Left colon (tissue), 2 donors: ENCODE measurements around the gene ETV7. TPM values are rescaled to one million over a fixed set of nuclear protein-coding genes. Genes with fewer than 3 reads are reported as not detected.
"Not testable (repeated sequence)": the region's sequence is repeated elsewhere in the genome, so short reads cannot be mapped to it uniquely, and the experiment has no call there.

ENCODE experiments used
- ATAC-seq: fragments of 200-7000 bp; cut with Tn5 transposase; one replicate; pipeline ENCODE4 v1.9.1; 2020; ENCODE audit warnings: mild to moderate bottlenecking, moderate library complexity
- DNase-seq, 2 donors: peaks; one replicate each; pipeline ENCODE4 v3.0.0-alpha.2; 2020
- intact Hi-C, 2 donors: fragments of 100-400 bp; cut with DNase I in 1 of 2; cut with micrococcal nuclease in 1 of 2; formaldehyde crosslinking; loops; one replicate each; pipeline versions ENCODE4 v1.11.2 to v1.14.0; 2022; cut with DNase I, micrococcal nuclease
- long read RNA-seq: library from polyadenylated mRNA; unstranded; transcript quantifications from one replicate; pipeline ENCODE4 v2.0.0, GENCODE V29; 2021
- total RNA-seq, 2 donors: library from RNA; stranded (reverse); fragmentation: NEBNext Ultra II Directional; extraction: Animal tissue kit (Norgen Biotek cat#: 25700); gene quantifications; one replicate each; pipeline ENCODE4 v1.2.1, GENCODE V29; 2021
- donor health status: DM: no; HTN: no; CAD: no.
- donor health status: DM: yes; HTN: yes; CAD: no.

Gene ETV7
- total RNA-seq, result 1 to 10 TPM; 3.6 to 8.9 TPM
- long read RNA-seq, transcript ETV7-202 (8 exons, 1,719 nt), result major isoform, 5 of 12 reads
- long read RNA-seq, partial matches to known transcripts, result 1 of 12 reads
- long read RNA-seq, other reads (novel, unspliced or antisense), result 0 of 12 reads

DNA sequence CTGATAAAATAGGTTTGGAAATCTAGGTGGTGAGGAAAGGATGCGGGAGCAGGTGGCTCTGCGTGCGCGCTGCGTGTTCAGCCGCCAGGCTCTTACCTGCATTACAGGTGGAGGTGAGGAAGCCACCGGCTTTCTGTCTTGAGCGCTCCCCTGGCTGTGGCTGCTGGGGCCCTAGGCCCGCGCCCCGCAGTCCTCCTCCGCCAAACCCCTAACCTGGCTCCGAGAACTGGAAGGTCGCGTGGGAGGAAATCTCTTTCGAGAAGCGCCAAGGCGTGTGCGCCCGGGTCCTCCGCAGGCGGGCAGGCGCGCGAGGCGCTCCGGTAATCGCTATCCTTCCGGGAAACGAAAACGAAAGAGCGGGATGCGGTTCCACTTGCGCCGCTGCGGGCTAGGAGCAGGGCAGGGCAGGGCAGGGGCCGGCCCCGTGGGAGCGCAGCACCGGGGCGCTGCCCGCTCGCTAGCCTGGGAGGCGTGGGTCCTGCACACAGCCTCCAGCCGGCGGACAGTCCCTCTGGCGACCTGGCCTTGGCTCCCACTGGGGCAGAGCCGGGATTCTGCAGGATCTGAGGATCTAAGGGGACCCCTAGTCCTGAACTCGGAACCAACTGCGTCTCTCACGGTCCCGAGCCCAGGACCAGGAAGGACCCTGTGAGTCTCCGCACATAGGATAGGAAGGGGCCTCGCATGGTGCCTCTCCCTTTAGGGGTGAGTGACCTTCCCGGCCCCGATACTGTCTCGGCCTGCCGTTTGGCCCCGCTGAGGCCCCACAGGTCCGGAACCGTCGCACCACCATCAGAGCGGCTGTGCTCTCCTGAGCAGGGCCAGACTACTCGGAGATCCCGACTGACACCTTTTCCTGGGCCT lies at the start of gene ETV7:
Gene ETV7, minus strand, starts transcription at position 230 of the 864 bp plus-strand sequence. Its CDS starts 128 bp downstream, at position 102.
- intact Hi-C loops, result no loop called here
- ATAC-seq (peak; percentile 87), DNase-seq (peak; percentile 66 to 67)

DNA sequence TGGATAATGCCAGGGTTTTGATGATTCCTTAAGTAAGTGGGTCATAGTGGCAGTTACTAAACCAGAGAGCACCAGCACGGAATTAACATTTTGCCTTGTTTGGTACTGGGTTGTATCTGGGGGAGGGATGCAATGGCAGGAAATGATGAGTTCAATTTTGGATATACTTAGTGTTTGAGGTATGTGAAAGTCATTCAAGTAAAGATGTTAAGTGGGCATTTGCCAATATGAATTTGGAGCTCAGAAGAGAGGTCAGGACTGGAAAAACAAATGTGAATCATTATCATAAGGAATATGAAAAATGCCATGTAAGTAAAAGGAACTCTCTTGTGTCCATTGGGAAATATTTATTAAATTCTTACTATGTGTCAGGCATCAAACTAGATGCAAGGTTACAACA lies 49.0 kb upstream of the ETV7 start:
- DNase-seq (no peak), ATAC-seq (no peak)
- intact Hi-C loops, result no loop called here

DNA sequence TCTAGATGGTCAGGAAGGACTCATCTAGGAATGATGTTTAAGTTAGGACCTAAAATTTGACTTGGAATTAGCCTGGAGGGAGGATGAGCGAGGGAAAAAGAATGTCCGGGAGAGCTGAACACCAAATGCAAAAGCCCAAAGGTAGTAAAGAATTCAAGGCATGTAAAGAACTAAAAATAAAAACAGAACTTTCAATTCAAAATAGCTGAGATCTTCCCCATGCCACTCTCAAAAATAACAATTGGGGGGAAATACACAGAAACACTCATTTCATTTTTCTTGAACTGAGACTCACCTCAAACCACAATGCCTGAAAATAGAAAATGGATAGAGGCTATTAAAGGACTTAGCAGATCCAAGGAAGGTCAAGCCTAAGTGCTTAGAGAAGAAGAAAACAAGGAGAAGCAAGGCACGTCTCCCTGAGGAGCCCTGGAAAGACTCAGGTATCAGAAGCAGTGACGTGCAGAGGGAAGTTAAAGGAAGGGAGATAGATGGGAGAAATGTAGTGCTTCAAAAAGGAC lies 44.7 kb upstream of the ETV7 start:
- DNase-seq (no peak), ATAC-seq (no peak)
- intact Hi-C loops, result no loop called here

DNA sequence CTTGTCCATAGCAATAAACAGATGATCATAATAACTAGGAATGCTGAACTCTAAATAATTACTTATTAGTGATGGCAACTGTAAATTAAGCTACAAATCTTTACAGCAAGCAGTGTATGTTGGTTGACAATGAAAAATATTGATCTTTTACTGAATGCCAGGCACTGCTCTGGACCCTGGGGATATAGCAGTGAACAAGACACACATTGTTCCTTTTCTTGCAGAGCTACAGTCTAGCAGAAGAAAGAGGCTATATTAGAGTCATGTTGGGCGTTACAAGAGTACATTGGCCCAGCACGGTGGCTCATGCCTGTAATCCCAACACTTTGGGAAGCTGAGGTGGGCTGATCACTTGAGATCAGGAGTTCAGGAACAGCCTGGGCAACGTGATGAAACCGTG lies 43.7 kb upstream of the ETV7 start:
- DNase-seq (no peak), ATAC-seq (no peak)
- intact Hi-C loops, result no loop called here

DNA sequence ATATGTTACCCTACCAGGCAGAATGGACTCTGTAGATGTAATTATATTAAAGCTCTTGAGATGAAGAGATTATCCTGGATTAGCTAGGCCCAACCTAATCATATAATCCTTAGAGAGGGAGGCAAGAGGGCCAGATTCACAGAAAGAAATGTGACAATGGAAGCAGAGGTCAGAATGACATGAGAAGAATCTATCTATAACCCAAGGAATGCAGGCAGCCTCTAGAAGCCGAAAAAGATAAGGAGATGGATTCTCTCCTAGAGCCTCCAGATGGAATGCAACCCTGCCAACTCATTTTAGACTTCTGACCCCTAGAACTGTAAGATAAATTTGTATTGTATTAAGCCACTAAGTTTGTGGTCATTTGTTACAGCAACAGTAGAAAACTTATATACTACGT lies 42.9 kb upstream of the ETV7 start:
- no peak for ATAC-seq
- no peak for DNase-seq
- intact Hi-C loops, result no loop called here

DNA sequence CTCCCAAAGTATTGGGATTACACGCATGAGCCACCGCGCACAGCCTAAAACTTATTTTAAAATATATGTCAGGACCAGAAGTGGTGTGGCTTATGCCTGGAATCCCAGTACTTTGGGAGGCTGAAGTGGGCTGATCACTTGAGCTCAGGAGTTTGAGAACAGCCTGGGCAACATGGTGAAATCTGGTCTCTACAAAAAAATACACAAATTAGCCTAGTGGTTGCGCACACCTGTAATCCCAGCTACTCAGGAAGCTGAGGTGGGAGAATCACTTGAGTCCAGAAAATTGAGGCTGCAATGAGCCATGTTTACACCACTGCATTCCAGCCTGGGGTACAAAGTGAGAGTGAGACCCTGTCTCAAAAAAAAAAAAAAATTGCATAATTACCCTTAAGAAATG lies 41.4 kb upstream of the ETV7 start:
- intact Hi-C loops, result no loop called here
- DNase-seq (no peak), ATAC-seq (no peak)

DNA sequence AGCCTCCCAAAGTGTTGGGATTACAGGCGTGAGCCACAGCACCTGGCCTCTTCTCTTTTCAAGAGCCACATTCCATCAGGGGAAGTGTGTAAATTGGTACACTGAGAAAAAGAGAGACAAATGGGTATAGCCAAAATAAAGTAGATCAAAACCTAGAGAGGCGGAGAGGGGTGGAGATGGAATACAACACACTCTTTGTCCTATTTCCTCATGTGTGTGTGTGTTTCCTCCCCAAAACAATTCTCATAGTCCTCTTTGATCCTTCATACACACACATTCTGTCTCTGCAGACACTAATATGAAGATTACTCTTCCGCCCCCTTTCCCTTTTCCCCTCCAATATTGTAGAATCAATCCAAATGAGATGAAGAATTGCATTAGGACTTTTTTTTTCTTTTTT lies 39.2 kb upstream of the ETV7 start:
- DNase-seq, result no peak
- intact Hi-C loops, result no loop called here
- ATAC-seq, result no peak

DNA sequence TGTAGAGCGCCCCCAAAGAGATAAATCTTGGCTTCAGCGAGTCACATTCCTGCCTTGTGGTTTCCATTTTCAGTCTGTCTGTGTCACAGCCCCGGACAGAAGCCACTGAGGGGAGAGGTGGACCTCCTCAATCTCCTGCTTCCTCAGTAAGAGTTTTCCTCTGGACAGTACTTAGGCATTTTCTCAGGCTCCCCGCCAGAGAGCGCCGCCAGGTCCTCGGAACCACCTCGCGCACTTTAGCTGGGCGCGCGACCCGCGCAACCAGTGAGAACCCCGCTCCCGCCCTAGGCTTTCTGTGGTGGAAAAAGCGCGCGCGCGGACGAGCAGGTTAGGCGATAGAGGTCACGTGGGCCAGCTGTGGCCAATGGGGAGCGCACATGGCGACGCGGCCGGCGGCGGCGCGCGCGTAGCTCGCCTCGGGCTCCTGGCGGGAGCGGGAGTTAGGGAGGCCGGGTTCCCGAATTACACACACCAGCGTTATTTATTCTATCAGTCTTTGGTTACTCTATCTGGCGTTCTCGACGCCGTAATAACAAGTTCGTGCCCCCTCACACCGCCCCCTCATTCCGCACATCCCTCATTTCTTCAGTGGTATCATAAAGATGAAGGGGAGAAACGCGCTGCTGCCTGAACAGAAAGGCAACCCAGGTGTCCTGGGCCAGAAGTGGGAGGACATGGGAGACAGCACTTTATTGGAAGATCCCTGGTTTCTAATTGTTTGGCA lies 35.8 kb upstream of the ETV7 start:
- intact Hi-C loops, result no loop called here
- ATAC-seq, result peak; percentile 98
- peak; percentile 99 for DNase-seq

DNA sequence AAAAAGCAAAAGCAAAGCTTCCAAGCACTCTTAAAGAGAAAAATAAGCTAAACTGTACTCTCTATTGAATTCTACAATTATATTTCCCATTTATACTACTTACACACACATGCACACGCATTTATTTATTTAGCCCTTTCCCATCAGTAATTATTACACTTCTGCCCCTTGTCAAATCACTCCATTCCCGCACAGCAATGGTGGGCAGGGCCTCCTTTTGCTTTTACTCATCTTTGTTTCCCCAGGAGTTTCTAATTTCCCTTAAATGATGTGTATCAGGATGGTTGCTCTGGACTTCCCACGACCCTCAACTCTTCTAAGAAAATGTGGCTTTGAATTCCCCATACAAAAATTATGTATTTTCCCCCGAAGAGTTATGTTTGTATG lies 35.2 kb upstream of the ETV7 start:
- ATAC-seq (no peak), DNase-seq (no peak)
- intact Hi-C loops, result no loop called here

DNA sequence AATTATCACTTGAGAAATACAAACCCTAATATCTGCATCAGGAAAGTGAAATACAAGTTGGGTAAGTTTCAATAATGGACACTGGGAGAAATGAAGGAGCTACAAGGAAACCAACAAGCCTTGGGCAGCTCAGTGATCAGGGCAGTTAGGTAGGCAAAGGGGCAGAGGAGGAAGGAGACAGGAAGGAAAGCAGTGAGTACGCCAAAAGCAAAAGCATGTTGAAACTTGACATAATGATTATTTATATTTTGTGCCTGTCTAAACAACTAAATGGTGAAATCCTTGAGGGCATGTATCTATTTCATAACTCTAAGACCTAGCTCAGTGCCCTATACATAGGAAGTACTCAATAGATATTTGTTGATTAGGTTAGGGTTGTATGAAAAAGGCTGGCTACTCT lies 31.8 kb upstream of the ETV7 start:
- intact Hi-C loops, result no loop called here
- ATAC-seq (no peak), DNase-seq (no peak)

DNA sequence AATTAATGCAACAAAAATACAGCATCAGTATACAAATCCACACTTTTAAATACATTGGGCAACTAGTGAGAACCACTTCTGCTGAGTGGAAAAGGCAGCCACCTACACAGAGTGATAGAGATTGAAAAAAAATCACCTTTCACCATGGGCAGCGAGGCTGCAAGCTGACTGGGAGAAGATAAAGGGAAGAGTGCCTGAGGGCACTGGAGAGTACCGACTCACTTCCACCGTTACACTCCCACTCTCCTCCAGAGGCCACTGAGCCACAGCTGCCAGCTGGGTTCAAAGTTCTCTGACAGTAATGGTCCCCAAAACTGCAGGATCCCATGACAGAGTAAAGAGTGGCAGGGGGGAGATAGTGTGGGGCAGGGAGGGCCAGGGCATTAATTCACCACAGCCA lies 31.1 kb upstream of the ETV7 start:
- DNase-seq (no peak), ATAC-seq (no peak)
- intact Hi-C loops, result no loop called here

DNA sequence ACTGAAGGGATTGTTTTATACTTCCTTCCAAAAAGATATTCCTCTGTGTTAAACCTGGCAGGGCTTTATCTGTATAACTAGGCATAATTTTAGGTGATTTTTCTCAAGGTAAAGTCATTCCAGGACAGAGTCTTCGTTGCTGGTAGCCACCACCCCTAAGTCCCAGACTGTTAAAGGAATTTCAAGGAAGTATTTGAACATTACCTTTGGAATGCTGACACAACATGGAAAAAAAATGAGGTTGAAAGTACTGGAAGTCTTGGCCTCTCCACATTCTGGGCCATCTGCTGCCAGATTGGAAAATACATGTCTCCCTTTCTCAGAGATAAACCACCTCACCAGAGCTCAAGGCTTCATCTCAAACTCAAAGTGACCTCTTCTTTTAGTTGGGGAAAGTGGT lies 27.0 kb upstream of the ETV7 start:
- intact Hi-C loops, result no loop called here
- no peak for DNase-seq
- ATAC-seq, result peak; percentile 50

DNA sequence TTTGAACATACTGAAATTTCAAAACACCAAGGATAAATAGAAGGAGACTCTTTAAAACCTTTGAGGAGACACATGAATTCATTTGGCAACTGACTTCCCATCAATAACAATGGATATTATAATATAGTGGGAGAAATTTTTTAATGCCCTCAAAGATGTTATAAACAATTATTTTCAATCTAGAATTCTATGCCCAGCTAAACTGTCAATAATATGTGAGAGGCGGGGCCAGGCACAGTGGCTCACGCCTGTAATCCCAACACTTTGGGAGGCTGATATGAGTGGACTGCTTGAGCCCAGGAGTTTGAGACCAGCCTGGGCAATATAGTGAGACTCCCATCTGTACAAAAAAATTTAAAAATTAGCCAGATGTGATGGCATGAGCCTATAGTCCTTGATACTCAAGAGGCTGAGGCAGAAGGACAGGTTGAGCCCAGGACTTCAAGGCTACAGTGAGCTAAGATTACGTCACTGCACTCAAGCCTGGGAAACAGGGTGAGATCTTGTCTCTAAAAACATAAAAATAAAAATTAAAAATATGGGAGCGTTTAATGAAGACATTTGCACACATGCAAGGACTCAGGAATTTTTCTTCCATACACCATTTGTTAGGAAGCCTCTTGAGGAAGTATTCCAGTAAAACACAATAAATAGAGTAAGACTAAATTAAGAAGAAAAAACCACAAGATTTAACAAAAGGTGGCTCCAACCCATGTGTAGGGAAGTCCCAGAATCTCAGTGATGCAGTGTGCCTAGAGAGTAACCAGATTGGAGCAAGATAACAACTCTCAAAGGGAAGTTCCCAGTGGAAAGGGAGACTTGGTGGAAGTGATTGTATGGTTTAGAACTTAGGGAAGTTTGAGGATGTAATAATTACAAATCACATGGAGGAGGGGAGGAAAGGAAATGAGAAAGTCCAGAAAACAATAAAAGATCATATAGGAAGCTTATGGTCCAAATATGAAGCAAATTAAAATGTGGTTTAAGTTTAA lies 26.3 kb upstream of the ETV7 start:
- intact Hi-C loops, result no loop called here
- ATAC-seq, result no peak

DNA sequence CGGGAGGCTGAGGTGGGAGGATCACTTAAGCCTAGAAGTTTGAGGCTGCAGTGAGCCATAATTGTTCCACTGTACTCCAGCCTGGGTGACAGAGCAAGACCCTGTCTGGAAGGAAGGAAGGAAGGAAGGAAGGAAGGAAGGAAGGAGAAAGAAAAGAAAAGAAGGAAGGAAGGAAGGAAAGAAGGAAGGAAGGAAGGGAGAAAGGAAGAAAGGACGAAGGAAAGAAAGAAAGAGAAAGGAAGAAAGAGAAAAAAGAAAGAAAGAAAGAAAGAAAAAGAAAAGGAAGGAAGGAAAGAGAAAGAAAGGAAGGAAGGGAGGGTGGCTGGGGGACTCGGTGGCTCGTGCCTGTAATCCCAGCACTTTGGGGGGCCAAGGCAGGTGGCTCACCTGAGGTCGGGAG lies 22.2 kb upstream of the ETV7 start:
- ATAC-seq, intact Hi-C loops, DNase-seq: not testable (repeated sequence)

More for the DNA sequence above, 26.3 kb upstream of the ETV7 start:
- DNase-seq, result no peak

DNA sequence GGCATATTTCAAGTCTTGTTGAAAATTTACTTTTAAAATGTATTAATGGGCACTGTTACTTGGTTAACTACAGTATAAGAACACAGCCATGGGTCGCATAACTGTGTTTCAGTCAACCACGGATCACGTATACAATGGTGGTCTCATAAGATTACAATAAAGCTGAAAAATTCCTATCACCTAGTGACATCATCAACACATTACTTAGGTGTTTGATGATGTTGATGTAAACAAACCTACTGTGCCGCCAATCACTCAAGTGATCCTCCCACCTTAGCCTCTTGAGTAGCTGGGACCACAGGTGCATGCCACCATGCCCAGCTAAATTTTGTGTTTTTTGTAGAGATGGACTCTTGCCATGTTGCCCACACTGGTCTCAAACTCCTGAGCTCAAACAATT lies 16.7 kb upstream of the ETV7 start:
- intact Hi-C loops, result no loop called here
- ATAC-seq (no peak), DNase-seq (no peak)

DNA sequence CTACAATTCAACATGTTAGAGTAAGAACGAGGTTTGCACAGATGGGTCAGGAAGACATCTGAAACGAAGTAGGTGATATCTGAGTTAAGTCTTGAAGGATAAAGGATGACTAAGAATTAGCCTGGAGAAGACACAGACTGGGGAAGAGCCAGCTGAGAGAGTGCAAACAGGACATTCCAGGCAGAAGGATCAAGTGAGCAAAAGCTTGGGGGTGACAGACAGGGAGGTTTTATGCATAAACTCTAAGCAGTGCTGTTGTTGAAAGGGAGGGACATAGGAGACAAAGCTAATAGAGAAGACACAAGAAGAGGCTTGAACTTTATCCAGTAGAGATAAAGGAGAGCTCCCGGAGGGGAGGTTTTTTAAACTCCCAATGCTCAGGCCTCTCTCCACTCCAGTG lies 15.0 kb upstream of the ETV7 start:
- ATAC-seq (no peak), DNase-seq (no peak)
- intact Hi-C loops, result no loop called here

DNA sequence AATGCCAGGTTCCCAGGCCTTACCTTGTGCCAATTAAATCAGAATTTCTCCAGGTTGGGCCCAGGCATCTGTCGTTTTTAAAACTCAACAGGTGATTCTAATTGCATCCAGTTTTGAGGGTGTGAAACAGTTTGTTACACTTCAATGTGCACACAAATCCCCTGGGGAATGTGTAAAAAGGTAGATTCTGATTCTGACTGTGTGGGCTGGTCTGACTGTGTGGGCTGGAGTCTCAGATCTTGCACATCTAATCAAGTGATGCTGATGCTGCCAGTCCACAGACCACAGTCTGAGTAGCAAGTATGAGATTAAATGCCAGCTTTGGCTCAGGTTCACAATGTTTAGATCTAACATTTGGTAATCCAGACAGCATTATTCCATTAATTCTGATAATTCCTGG lies 12.5 kb upstream of the ETV7 start:
- DNase-seq (no peak), ATAC-seq (no peak)
- intact Hi-C loops, result no loop called here

DNA sequence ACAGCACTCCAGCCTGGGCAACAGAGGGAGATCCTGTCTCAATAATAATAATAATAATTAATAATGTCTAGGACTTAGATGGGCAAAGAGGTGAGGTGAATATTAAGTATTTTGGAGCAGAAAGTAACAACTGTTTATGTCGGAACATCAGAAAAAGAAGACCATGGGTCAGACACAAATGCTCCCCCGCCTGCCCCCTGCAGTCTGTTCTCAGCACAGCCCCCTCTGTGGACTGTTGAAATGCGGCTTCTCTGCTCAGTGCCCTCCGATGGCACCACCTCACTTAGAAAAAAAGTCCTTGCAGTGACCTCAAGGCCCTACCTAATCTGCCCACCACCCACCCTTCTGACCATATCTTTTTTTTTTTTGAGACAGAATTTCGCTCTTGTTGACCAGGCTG lies 5.2 kb upstream of the ETV7 start:
- DNase-seq (no peak), ATAC-seq (no peak)
- intact Hi-C loops, result no loop called here

DNA sequence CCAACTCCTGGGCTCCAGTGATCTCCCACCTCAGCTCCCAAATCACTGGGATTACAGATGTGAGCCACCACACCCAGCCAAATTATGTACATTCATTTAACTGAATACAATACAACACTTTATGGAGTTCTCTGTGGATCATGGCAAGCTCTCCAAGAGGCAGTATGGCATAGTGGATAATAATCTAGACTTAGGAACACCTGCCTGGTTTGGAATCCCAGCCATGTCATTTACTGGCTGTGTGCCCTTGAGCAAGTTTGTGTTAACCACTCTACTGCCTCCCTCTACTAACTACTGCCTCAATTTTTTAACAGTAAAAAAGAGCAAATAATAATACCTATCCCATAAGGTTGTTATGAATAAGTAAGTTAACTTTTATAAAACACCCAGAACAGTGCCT lies 1.9 kb upstream of the ETV7 start:
- ATAC-seq (no peak), DNase-seq (no peak)
- intact Hi-C loops, result no loop called here
